Measurements from ENCODE around the gene FRAS1.

FRAS1 gene

DNA sequence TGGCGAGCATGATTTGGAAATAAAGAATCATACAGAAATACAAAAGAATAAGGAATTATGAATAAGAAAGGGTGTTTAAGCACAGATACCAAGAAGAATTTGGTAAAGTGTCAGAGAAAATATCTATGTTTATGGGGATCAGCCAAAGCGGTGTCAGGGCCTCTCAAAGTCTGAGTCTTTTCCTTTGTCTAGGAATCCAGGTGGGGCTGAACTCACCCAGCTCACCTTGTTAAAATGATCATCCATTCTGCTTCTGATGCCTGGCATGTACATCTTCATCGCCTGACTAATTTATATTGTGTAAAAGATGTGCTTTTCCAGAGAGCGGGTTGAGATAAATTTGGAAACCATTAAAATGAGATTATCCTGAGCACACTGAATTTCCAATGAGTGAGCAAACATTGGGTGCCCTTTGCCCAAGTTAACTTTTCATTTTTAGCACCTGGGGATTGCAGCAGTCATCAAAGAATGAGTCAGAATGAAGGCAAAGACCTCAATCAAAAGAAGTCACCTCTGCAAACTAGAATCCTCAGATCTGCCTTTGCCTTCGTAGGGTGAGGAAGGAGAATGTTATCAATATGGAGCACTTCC lies 352.6 kb downstream of the FRAS1 start:
- no peaks in the 10 kb centered on the region for H3K36me3 ChIP-seq (ENCODE audit: control insufficient read depth, insufficient read depth, low read length)

DNA sequence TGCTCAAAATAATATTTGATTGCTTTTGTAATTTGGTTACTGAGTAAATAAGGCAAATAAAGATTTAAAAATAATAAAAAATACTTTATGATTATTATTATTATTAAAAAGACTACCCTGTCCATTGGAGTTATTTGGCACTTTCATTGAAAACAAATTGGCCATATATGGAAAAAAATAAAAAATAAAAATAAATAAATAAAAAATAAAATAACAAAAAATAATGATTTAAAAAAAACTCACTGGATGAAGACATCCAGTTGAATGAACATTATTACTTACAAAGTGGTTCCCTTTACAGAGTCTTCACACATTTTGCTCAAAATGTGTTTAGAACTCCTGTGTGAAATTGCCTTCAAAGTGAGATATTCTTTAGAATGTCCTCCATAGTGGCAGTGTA lies 353.1 kb downstream of the FRAS1 start:
- Histone ChIP-seq H3K36me3 (ENCODE audit: control insufficient read depth, insufficient read depth, low read length) (no peaks in the 10 kb centered on the region), H3K27me3 (ENCODE audit: control insufficient read depth, insufficient read depth, low read length) (no peaks in the 10 kb centered on the region), H3K9ac (ENCODE audit: low read depth, low read length) (no peak overlapping the region), H3K4me1 (ENCODE audit: control insufficient read depth, insufficient read depth, low read length) (no peaks in the 10 kb centered on the region), H3K4me3 (ENCODE audit: low read depth, low read length) (no peak overlapping the region), H3K9me3 (ENCODE audit: control insufficient read depth, insufficient read depth, low read length) (no peaks in the 10 kb centered on the region)

More for the DNA sequence above, 352.6 kb downstream of the FRAS1 start:
- Histone ChIP-seq H3K4me1 (ENCODE audit: control insufficient read depth, insufficient read depth, low read length) (no peaks in the 10 kb centered on the region), H3K4me3 (ENCODE audit: low read depth, low read length) (no peak overlapping the region), H3K9ac (ENCODE audit: low read depth, low read length) (no peak overlapping the region), H3K27me3 (ENCODE audit: control insufficient read depth, insufficient read depth, low read length) (no peaks in the 10 kb centered on the region), H3K9me3 (ENCODE audit: control insufficient read depth, insufficient read depth, low read length) (no peaks in the 10 kb centered on the region)

DNA sequence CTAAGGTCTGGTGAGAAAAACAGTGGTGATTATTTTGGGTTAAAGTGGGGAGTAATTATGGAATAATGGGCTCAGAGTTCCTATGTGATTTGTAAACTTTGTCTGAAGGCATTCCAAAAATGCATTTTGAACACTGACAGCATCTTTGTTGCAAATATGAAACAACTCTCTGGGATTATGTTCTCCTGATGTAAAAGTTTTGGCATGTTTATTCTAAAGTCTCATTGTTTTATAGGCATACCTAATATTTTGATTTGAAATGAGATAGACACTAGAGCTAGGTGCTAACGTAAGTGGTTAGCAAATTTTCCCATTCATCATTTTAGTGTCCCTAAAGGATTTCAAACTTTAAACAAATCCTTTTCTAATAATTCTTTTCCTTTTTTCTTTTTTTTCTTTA lies 353.6 kb downstream of the FRAS1 start:
- no peak overlapping the region for H3K4me3 ChIP-seq (ENCODE audit: low read depth, low read length)
- H3K9ac ChIP-seq (ENCODE audit: low read depth, low read length) = no peak overlapping the region
- no peaks in the 10 kb centered on the region for H3K27me3 ChIP-seq (ENCODE audit: control insufficient read depth, insufficient read depth, low read length)
- H3K4me1 ChIP-seq (ENCODE audit: control insufficient read depth, insufficient read depth, low read length) = no peaks in the 10 kb centered on the region
- H3K36me3 ChIP-seq (ENCODE audit: control insufficient read depth, insufficient read depth, low read length) = no peaks in the 10 kb centered on the region
- H3K9me3 ChIP-seq (ENCODE audit: control insufficient read depth, insufficient read depth, low read length) = no peaks in the 10 kb centered on the region

DNA sequence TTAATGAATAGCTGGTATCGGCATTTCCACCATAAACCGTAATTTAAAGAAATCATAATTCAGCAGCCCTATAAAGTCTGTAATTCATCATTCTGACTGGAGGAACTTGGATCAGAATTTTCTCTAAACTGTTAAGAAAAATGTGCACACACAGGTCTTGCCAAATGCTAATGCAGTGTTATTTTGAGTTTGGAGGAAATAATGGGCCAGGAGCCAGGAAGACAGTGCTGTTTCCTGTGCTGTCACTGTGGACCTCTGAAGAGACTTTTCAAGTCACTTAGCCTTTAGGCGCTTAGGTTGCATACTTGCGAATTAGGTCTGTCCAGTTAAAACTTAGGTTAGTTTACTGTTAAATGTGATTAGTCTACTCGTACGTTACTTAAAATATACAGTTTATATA lies 357.0 kb downstream of the FRAS1 start:
- Histone ChIP-seq H3K36me3 (ENCODE audit: control insufficient read depth, insufficient read depth, low read length) (no peaks in the 10 kb centered on the region), H3K4me1 (ENCODE audit: control insufficient read depth, insufficient read depth, low read length) (peaks cover 11% of the 10 kb centered on the region), H3K9me3 (ENCODE audit: control insufficient read depth, insufficient read depth, low read length) (no peaks in the 10 kb centered on the region), H3K4me3 (ENCODE audit: low read depth, low read length) (no peak overlapping the region), H3K9ac (ENCODE audit: low read depth, low read length) (no peak overlapping the region), H3K27me3 (ENCODE audit: control insufficient read depth, insufficient read depth, low read length) (no peaks in the 10 kb centered on the region)

DNA sequence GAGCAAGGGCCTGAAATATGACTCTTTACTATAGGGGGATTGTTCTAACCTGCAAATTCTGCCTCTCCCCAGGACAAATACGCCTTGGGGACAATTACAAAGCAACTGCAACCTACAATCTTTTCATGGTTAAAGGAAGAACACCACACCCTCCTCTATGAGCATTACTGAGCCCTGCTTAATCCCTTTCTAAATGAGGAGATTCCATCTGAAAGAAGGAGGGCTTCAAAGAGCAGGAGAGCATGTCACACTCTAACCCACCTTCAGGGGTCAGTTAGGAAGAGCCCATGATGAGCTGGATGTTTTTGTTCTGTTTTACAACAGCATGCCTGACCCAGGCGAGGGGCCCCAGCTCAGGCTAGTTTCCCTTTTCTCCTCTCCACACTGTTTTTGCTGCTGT lies 360.5 kb downstream of the FRAS1 start:
- Histone ChIP-seq H3K9ac (ENCODE audit: low read depth, low read length) (no peak overlapping the region), H3K27me3 (ENCODE audit: control insufficient read depth, insufficient read depth, low read length) (no peaks in the 10 kb centered on the region), H3K9me3 (ENCODE audit: control insufficient read depth, insufficient read depth, low read length) (no peaks in the 10 kb centered on the region), H3K4me1 (ENCODE audit: control insufficient read depth, insufficient read depth, low read length) (peaks cover 11% of the 10 kb centered on the region), H3K4me3 (ENCODE audit: low read depth, low read length) (no peak overlapping the region), H3K36me3 (ENCODE audit: control insufficient read depth, insufficient read depth, low read length) (peaks cover 12% of the 10 kb centered on the region)

DNA sequence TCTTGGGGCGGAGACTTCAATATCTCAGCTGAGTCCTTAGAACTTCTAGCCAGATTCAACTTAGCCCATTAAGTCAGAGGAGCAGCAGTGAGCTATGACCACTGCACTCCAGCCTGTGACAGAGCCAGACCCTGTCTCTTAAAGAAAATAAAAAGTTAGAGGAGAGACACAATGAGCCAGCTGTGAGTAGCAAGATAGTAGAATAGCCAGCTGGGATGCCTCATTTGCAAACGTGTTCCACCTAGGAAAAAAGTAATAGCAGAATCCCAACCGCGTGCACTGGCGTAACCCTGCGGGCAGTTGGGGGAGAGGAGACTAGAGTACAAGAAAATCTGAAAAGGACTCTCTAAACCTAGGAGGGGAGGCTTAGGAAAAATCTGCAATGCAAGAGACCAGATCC lies 361.3 kb downstream of the FRAS1 start:
- Histone ChIP-seq H3K4me3 (ENCODE audit: low read depth, low read length) (no peak overlapping the region), H3K36me3 (ENCODE audit: control insufficient read depth, insufficient read depth, low read length) (peaks cover 12% of the 10 kb centered on the region), H3K4me1 (ENCODE audit: control insufficient read depth, insufficient read depth, low read length) (peaks cover 11% of the 10 kb centered on the region), H3K27me3 (ENCODE audit: control insufficient read depth, insufficient read depth, low read length) (no peaks in the 10 kb centered on the region), H3K9me3 (ENCODE audit: control insufficient read depth, insufficient read depth, low read length) (no peaks in the 10 kb centered on the region), H3K9ac (ENCODE audit: low read depth, low read length) (no peak overlapping the region)

DNA sequence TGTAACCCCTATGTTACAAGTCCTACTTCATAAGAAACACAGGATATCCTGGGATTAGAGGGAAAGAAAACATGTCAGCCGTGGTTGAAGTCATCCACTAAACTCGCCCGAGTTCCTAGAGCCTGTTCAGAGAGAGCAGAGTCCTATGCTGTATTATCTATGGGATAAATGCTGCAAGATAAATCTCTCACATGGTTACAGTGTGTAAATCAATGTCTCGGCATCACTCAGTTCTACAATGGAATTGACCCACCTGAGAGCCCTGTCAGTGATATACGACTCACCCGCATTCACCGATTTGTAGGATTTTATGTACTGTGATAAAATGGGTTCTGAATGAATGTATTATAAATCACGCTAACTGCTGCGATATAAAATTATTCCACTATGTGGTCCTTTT lies 366.7 kb downstream of the FRAS1 start:
- Histone ChIP-seq H3K27me3 (ENCODE audit: control insufficient read depth, insufficient read depth, low read length) (no peaks in the 10 kb centered on the region), H3K4me1 (ENCODE audit: control insufficient read depth, insufficient read depth, low read length) (no peaks in the 10 kb centered on the region), H3K36me3 (ENCODE audit: control insufficient read depth, insufficient read depth, low read length) (peaks cover 12% of the 10 kb centered on the region), H3K9me3 (ENCODE audit: control insufficient read depth, insufficient read depth, low read length) (no peaks in the 10 kb centered on the region), H3K9ac (ENCODE audit: low read depth, low read length) (no peak overlapping the region), H3K4me3 (ENCODE audit: low read depth, low read length) (no peak overlapping the region)

DNA sequence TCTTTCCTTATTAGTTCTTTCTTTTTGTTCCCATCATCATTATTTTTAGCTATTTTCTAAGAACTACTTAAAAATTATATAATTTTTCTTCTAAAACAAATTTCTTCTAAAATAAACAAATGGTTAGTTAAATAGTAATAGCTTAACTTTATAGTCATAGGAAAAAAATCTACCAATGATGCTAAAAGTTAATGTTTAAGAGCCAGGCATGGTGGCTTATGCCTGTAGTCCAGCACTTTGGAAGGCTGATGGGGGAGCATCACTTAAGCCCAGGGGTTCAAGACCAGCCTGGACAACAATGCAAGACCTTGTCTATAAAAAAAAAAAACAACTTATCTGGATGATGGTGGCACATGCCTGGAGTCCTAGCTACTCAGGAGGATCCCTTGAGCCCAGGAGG lies 367.3 kb downstream of the FRAS1 start:
- Histone ChIP-seq H3K36me3 (ENCODE audit: control insufficient read depth, insufficient read depth, low read length) (peaks cover 8% of the 10 kb centered on the region), H3K9me3 (ENCODE audit: control insufficient read depth, insufficient read depth, low read length) (no peaks in the 10 kb centered on the region)

DNA sequence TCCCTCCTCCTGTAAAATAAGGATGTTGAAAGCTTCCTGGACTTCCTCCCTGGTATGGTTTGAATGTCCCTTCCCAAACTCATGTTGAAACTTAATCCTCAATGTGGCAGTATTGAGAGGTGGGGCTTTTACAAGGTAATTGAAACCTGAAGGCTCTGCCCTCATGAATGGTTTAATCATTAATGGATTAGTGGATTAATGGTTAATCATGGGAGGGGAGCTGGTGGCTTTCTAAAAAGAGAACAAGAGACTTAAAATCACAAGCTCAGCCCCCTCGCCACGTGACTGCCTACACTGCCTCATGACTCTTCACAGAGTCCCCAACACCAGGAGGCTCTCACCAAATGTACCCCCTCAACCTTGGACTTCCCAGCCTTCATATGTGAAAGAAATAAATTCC lies 369.8 kb downstream of the FRAS1 start:
- Histone ChIP-seq H3K27me3 (ENCODE audit: control insufficient read depth, insufficient read depth, low read length) (no peaks in the 10 kb centered on the region), H3K9me3 (ENCODE audit: control insufficient read depth, insufficient read depth, low read length) (no peaks in the 10 kb centered on the region), H3K4me1 (ENCODE audit: control insufficient read depth, insufficient read depth, low read length) (no peaks in the 10 kb centered on the region), H3K4me3 (ENCODE audit: low read depth, low read length) (no peak overlapping the region), H3K36me3 (ENCODE audit: control insufficient read depth, insufficient read depth, low read length) (no peaks in the 10 kb centered on the region), H3K9ac (ENCODE audit: low read depth, low read length) (no peak overlapping the region)

More for the DNA sequence above, 367.3 kb downstream of the FRAS1 start:
- H3K27me3 ChIP-seq (ENCODE audit: control insufficient read depth, insufficient read depth, low read length) = no peaks in the 10 kb centered on the region
- H3K4me1 ChIP-seq (ENCODE audit: control insufficient read depth, insufficient read depth, low read length) = no peaks in the 10 kb centered on the region
- no peak overlapping the region for H3K9ac ChIP-seq (ENCODE audit: low read depth, low read length)
- H3K4me3 ChIP-seq (ENCODE audit: low read depth, low read length) = no peak overlapping the region

DNA sequence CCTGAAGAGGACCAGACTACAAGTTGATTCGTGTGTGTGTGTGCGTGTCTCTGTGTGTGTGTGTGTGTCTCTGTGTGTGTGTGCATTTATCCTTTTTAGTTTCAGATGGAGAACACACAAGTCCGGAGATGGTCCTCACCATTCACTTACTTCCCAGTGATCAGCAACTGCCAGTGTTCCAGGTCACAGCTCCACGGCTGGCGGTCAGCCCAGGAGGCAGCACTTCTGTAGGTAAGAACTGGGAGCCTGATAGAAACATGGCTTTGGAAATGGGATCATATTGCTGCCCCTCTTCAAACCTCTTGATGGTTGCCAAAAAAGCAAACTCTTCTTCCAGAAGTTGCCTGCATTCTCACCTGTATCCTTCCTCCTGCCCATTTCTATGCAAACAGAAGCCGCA lies 371.9 kb downstream of the FRAS1 start:
- H3K9ac ChIP-seq (ENCODE audit: low read depth, low read length) = no peak overlapping the region
- no peak overlapping the region for H3K4me3 ChIP-seq (ENCODE audit: low read depth, low read length)
- H3K27me3 ChIP-seq (ENCODE audit: control insufficient read depth, insufficient read depth, low read length) = no peaks in the 10 kb centered on the region
- H3K36me3 ChIP-seq (ENCODE audit: control insufficient read depth, insufficient read depth, low read length) = no peaks in the 10 kb centered on the region
- no peaks in the 10 kb centered on the region for H3K9me3 ChIP-seq (ENCODE audit: control insufficient read depth, insufficient read depth, low read length)
- no peaks in the 10 kb centered on the region for H3K4me1 ChIP-seq (ENCODE audit: control insufficient read depth, insufficient read depth, low read length)

DNA sequence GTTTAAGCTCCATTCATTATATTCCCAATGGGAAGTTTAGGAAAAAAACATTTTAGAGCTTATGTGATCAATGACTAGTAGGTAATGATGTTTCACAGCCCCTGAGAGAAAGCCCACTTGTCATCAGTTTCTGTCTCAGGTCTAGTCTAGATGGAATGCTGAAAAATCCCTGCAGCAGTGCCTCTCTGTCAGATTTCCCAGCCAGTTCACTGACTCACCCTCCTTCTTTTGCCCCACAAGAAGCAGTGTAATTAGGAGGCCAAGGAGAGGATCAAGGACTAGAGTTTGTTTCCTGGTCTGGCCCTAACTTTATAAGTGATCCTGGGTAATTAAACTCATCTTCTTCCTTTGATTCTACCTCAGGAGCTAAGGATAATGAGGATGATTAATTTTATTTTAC lies 375.8 kb downstream of the FRAS1 start:
- Histone ChIP-seq H3K27me3 (ENCODE audit: control insufficient read depth, insufficient read depth, low read length) (no peaks in the 10 kb centered on the region), H3K4me1 (ENCODE audit: control insufficient read depth, insufficient read depth, low read length) (no peaks in the 10 kb centered on the region), H3K4me3 (ENCODE audit: low read depth, low read length) (no peak overlapping the region), H3K36me3 (ENCODE audit: control insufficient read depth, insufficient read depth, low read length) (no peaks in the 10 kb centered on the region), H3K9me3 (ENCODE audit: control insufficient read depth, insufficient read depth, low read length) (no peaks in the 10 kb centered on the region), H3K9ac (ENCODE audit: low read depth, low read length) (no peak overlapping the region)

DNA sequence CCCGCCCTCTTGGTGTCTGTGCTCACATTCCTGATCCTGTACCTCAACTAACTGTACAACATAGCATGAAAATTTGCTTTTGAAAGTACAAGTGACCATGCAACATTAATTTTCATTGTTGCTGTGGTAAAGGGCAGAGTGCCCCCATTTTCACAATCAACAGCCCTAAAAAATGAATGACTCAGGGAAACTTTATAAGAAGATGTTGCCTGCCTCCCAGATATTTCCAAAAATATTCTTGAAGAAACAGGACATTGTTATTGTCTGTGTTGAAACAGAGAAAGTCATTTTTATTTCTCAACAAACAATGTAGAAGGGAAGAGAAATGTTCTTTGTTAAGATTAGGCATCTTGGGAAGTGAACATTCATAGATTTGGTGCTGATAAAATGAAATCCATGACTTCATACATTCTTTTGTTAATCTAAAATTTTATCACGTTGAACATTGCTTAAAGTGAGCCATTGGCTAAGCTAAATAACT lies 380.5 kb downstream of the FRAS1 start:
- Histone ChIP-seq H3K4me3 (ENCODE audit: low read depth, low read length) (no peak overlapping the region), H3K4me1 (ENCODE audit: control insufficient read depth, insufficient read depth, low read length) (no peaks in the 10 kb centered on the region), H3K36me3 (ENCODE audit: control insufficient read depth, insufficient read depth, low read length) (peaks cover 8% of the 10 kb centered on the region), H3K27me3 (ENCODE audit: control insufficient read depth, insufficient read depth, low read length) (no peaks in the 10 kb centered on the region), H3K9ac (ENCODE audit: low read depth, low read length) (no peak overlapping the region), H3K9me3 (ENCODE audit: control insufficient read depth, insufficient read depth, low read length) (no peaks in the 10 kb centered on the region)
